ENCODE data around the gene A3GALT2. TPM values are rescaled to one million over a fixed set of nuclear protein-coding genes. Genes with fewer than 3 reads are reported as not detected.

A3GALT2 gene
- polyA plus RNA-seq, 5 donors = 0.15 TPM; not detected in 4

Other genes with a start within 250 kb of the A3GALT2 start
- gene AZIN2, start 239.9 kb downstream of the A3GALT2 start, polyA plus RNA-seq (ENCODE audit: insufficient read depth in 1 of 5, insufficient read length in 5 of 5, low replicate concordance in 1 of 5) = 10 to 100 TPM in 2 of 5 donors, 1 to 10 TPM in 3; 6.5 to 10.6 (median 8.0) TPM
- 1 to 10 TPM; 4.2 to 6.4 (median 5.0) TPM for gene TRIM62, start 139.1 kb downstream of the A3GALT2 start, polyA plus RNA-seq (ENCODE audit: insufficient read depth in 1 of 5, insufficient read length in 5 of 5, low replicate concordance in 1 of 5)
- 10 to 100 TPM; 47.5 to 67.3 (median 53.1) TPM for gene ZNF362, start 64.6 kb downstream of the A3GALT2 start, polyA plus RNA-seq (ENCODE audit: insufficient read depth in 1 of 5, insufficient read length in 5 of 5, low replicate concordance in 1 of 5)
- 10 to 100 TPM; 71.7 to 90.2 (median 83.1) TPM for gene PHC2, start 110.0 kb upstream of the A3GALT2 start, polyA plus RNA-seq (ENCODE audit: insufficient read depth in 1 of 5, insufficient read length in 5 of 5, low replicate concordance in 1 of 5)
- 1 to 10 TPM; 3.3 to 5.5 (median 4.6) TPM for gene ZSCAN20, start 151.5 kb upstream of the A3GALT2 start, polyA plus RNA-seq (ENCODE audit: insufficient read depth in 1 of 5, insufficient read length in 5 of 5, low replicate concordance in 1 of 5)

Measured in right lung (tissue), 5 donors.